Cardiac muscle cell (in vitro differentiated cells and primary cell): Measurements from ENCODE around the gene LTB4R. TPM values are rescaled to one million over a fixed set of nuclear protein-coding genes. Genes with fewer than 3 reads are reported as not detected.

ENCODE experiments used
- DNase-seq, 2 donors: peaks; one replicate each; pipeline versions ENCODE4 v3.0.0 to v3.0.0-alpha.2; 2010 to 2017; ENCODE audit warnings: low read depth in 1 of 2, low spot score in 1 of 2
- H3K27ac ChIP-seq: fragments of 200-600 bp; sonication (generic); 2 replicates; pipeline ENCODE4 v1.5.1; 2016
- H3K27me3 ChIP-seq: fragments of 200-600 bp; sonication (generic); 2 replicates; pipeline ENCODE4 v1.6.0; 2016; ENCODE audit warnings: control low read depth
- H3K36me3 ChIP-seq: fragments of 200-600 bp; sonication (generic); 2 replicates; pipeline ENCODE4 v1.5.1; 2016; ENCODE audit warnings: control low read depth
- H3K4me1 ChIP-seq: fragments of 200-600 bp; sonication (generic); 2 replicates; pipeline ENCODE4 v1.8.1; 2017; ENCODE audit warnings: low read depth, mild to moderate bottlenecking, mixed run types
- H3K4me3 ChIP-seq: fragments of 200-600 bp; sonication (generic); 2 replicates; pipeline ENCODE4 v1.5.1; 2016; ENCODE audit warnings: mild to moderate bottlenecking
- H3K9me3 ChIP-seq: fragments of 200-600 bp; sonication (generic); 2 replicates; pipeline ENCODE4 v1.5.1; 2017; ENCODE audit warnings: low read depth, mild to moderate bottlenecking, control low read depth
- polyA plus RNA-seq: library from polyadenylated mRNA; unstranded; fragments of >200 nt; fragmentation: Nextera tagmentation; extraction: Ambion mirVana; gene quantifications from 2 replicates; pipeline ENCODE4 v1.2.1, GENCODE V29; 2016
- total RNA-seq: library from RNA; depleted of rRNA; stranded (reverse); fragments of >200 nt; gene quantifications from 2 replicates; pipeline ENCODE4 v1.2.3, GENCODE V29; 2016
- TF ChIP-seq, protein P1 (sequence below): IDR thresholded peaks from 2 replicates; pipeline ENCODE4 v1.5.1; 2012; ENCODE audit warnings: low read depth, mild to moderate bottlenecking, low read length

Gene LTB4R
- total and polyA plus RNA-seq, 2 experiments from 2014 or later = 2.7 to 8.5 TPM

DNA sequence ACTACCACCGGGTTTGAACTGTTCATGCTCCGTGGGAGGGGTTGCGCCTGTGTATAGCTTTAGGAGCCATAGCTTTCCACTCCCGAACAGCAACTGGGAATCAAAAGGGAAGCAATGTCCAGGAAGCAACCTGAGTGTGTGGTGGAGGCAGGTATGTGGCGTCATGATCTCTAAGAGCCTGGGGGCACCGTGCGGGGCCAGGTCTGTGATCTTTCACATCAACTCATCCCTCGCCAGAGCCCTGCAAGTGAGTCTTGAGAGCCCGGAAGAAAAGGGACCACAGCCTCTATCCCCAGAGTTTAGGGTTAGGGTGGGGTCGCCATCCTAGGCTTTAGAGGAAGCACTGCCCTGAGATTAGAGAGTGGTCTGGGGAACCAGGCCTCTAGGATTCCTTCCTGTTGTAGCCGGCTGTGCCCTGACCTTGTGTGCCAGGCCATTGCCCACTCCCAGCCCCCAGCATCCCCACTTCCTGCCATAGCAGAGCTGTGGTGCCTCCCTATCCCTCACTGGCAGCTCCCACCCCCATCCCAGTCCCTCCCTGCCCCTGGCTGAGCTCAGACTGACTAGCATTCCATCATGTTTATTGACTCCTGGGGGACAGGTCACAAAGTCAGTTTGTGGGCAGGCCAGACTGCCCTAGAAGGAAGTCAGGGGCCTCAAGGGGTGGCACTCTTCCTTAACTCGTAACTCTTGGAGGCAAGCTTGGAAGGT is 24.3 kb downstream of the LTB4R start:
- no peak overlapping the region for H3K27ac ChIP-seq
- H3K27me3 ChIP-seq = peaks cover 98% of the 10 kb centered on the region
- H3K4me3 ChIP-seq = no peak overlapping the region
- no peaks in the 10 kb centered on the region for H3K9me3 ChIP-seq
- DNase-seq = no peak
- H3K36me3 ChIP-seq = no peaks in the 10 kb centered on the region
- TF ChIP-seq, protein P1, sequence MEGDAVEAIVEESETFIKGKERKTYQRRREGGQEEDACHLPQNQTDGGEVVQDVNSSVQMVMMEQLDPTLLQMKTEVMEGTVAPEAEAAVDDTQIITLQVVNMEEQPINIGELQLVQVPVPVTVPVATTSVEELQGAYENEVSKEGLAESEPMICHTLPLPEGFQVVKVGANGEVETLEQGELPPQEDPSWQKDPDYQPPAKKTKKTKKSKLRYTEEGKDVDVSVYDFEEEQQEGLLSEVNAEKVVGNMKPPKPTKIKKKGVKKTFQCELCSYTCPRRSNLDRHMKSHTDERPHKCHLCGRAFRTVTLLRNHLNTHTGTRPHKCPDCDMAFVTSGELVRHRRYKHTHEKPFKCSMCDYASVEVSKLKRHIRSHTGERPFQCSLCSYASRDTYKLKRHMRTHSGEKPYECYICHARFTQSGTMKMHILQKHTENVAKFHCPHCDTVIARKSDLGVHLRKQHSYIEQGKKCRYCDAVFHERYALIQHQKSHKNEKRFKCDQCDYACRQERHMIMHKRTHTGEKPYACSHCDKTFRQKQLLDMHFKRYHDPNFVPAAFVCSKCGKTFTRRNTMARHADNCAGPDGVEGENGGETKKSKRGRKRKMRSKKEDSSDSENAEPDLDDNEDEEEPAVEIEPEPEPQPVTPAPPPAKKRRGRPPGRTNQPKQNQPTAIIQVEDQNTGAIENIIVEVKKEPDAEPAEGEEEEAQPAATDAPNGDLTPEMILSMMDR = no peak
- peaks cover 7% of the 10 kb centered on the region for H3K4me1 ChIP-seq

DNA sequence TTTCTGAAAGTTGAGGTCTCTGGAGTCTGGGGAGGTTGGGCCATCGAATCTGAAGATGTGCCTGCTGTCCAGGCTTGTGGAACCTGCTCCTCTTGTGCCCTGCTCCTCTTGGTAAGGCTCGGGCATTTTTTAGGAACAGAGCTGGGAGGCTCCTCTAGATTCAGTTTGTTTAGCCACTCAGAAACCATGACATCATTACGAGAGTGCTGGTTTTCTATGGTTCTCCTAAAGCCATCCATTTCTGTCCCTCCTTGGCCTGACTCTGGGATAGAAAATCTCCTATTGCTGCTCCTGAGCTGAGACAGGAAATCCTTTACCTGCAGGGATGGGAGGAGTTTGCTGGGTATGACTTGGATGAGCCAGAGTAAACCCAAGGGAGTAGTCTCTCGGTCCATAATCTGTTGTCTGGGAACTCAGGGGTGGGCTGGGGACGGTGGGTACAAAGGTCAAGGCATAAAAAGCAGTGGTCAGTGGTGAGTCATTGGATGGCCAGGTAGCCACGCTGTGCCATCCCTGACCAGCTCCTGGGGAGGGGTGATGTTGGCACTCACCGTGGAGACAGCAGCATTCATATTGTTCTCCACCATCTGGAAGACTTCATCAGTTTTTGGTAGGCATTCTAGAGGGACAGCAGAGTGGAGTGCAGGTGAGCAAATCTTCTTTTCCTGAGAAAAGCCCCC is 26.0 kb downstream of the LTB4R start:
- no peak for DNase-seq
- no peak overlapping the region for H3K27ac ChIP-seq
- peaks cover 7% of the 10 kb centered on the region for H3K4me1 ChIP-seq
- H3K4me3 ChIP-seq = no peak overlapping the region
- TF ChIP-seq, protein P1 = no peak
- no peaks in the 10 kb centered on the region for H3K9me3 ChIP-seq
- no peaks in the 10 kb centered on the region for H3K36me3 ChIP-seq
- peaks cover 100% of the 10 kb centered on the region for H3K27me3 ChIP-seq

DNA sequence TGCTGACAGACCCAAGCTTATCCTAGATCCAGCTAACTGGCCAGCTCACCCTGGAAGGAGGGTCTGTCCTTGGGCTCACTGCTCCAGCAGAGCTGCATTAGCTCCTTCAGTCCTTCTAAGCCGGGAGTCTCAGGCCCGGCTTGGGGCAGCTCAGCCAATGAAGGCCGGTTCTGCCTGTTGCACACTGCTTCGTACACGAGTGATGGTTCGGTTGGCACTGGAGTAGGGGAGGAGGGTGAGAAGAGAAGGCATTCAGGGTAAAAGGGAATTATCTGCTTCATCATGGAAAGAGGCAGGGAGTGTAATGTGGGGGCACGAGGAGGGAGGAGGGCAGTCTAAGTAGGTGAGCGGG is 26.5 kb downstream of the LTB4R start:
- TF ChIP-seq, protein P1 = no peak
- no peaks in the 10 kb centered on the region for H3K9me3 ChIP-seq
- no peak overlapping the region for H3K27ac ChIP-seq
- H3K27me3 ChIP-seq = peaks cover 100% of the 10 kb centered on the region
- H3K4me1 ChIP-seq = peaks cover 1% of the 10 kb centered on the region
- DNase-seq = no peak
- no peaks in the 10 kb centered on the region for H3K36me3 ChIP-seq
- no peak overlapping the region for H3K4me3 ChIP-seq

DNA sequence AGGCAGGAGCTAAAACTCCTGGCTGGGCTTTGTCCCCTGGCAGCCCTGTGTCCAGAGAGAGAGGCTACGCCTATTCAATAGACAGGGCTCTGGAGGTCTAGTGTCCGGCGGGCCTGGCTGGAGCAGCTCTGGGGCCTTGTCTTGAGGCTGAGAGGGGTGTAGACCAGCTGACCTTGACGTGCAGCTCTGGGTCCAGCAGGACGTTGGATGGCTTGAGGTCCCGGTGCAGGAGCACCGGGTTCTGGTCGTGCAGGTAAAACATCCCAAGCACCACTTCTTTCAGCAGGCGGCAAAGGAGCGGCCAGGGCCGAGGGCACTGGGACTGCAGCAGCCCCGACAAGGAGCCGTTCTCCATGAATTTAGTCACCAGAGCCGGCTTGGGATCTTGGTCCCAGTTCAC is 27.5 kb downstream of the LTB4R start:
- no peak overlapping the region for H3K27ac ChIP-seq
- peaks cover 100% of the 10 kb centered on the region for H3K27me3 ChIP-seq
- no peaks in the 10 kb centered on the region for H3K36me3 ChIP-seq
- no peaks in the 10 kb centered on the region for H3K4me1 ChIP-seq
- TF ChIP-seq, protein P1 = no peak
- H3K9me3 ChIP-seq = no peaks in the 10 kb centered on the region
- no peak for DNase-seq
- H3K4me3 ChIP-seq = no peak overlapping the region

DNA sequence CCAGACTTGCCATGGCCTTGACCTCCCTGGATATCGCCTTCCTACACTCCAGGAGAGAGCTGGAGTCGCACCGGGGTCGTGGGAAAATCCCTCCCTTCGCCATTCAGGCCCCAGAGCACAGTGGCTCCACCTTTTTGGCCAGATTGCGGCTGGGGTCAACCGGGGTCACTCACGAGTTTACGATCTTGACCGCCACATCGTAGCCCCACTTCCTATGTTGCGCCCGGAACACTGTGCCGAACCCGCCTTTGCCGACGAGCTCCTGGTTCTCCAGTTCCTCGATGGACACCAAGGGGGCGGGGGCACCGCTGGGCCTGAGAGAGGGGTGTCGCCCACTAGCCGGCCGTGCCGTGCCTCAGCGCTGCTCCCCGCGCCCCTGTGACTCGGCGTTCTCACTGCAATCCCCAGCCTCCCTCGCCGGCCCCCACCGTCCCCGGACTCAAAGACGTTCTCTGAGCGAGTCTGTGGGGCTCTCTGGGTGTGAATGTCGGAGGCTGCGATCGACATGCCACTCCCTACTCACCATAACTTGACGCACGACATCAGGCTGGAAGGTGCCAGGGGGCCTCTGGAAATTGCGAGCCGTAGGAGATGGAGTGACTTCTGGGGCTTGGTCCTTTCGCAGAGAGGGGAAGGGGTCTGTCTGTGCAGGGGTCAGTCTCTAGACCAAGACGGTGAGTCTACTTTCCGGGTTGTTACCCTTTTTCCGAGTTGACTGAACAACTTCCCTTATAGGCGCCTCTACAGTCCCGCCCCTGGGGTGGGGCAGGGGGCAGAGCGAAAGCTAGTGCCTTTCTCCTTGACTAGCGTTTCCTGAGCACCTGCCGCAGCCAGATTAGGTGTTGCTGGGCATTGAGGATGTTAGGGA is 28.2 kb downstream of the LTB4R start, which contains the start of gene RIPK3:
Gene RIPK3, minus strand, starts transcription at position 708 of the 868 bp plus-strand sequence. Its CDS starts 165 bp downstream, at position 543.
- TF ChIP-seq, protein P1 = no peak
- Histone ChIP-seq H3K27me3 (peaks cover 98% of the 10 kb centered on the region), H3K4me1 (no peaks in the 10 kb centered on the region), H3K9me3 (no peaks in the 10 kb centered on the region), H3K36me3 (no peaks in the 10 kb centered on the region), H3K4me3 (peak within 1 kb of the TSS; percentile 18), H3K27ac (no peak within 1 kb of the TSS)
- no peak for DNase-seq
